Measurements from ENCODE around the gene PDE5A.
"Not testable (repeated sequence)": the region's sequence is repeated elsewhere in the genome, so short reads cannot be mapped to it uniquely, and the experiment has no call there.

PDE5A gene

DNA sequence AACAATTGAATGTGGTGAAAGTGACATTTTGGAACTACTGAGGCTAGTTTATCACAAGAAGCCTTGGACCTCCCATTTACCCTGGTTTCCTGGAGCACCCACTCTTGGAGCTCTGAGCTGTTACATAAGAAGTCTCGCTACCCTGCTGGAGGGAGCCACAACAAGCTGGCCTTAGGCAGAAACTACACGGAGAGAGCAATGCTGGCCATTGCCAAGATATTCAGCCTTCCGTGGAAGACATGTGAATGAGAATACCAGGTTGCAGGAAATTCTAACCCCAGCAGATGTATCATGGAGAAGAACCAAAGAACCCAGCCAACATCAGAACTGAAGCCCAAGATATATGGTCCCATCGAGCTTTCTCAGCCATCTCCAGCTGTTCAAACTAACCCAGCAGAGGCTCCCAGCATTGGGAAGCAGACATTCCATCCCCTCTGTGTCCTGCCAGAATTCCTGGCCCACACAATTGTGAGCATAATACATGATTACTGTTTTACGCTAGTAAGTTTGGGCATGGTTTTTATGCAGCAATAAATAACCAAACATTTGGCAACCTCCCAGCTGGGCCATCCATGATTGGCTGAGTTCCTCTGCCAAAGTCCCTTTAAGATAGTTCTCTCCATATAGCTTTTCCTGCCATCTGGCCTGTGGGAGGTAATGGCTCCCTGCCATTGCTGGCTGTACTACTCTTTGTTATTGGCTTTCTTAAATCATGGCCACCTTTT is 17.9 kb upstream of the PDE5A start:
- no peak overlapping the region for H3K4me3 ChIP-seq (replicated peaks; ENCODE audit: low read depth, low read length)
- DNase-seq (ENCODE audit: low read depth), result peak; percentile 49
- TF ChIP-seq, protein P1, sequence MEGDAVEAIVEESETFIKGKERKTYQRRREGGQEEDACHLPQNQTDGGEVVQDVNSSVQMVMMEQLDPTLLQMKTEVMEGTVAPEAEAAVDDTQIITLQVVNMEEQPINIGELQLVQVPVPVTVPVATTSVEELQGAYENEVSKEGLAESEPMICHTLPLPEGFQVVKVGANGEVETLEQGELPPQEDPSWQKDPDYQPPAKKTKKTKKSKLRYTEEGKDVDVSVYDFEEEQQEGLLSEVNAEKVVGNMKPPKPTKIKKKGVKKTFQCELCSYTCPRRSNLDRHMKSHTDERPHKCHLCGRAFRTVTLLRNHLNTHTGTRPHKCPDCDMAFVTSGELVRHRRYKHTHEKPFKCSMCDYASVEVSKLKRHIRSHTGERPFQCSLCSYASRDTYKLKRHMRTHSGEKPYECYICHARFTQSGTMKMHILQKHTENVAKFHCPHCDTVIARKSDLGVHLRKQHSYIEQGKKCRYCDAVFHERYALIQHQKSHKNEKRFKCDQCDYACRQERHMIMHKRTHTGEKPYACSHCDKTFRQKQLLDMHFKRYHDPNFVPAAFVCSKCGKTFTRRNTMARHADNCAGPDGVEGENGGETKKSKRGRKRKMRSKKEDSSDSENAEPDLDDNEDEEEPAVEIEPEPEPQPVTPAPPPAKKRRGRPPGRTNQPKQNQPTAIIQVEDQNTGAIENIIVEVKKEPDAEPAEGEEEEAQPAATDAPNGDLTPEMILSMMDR (IDR thresholded peaks at IDR 0.05; ENCODE audit: low read length, missing control alignments), result no peak

DNA sequence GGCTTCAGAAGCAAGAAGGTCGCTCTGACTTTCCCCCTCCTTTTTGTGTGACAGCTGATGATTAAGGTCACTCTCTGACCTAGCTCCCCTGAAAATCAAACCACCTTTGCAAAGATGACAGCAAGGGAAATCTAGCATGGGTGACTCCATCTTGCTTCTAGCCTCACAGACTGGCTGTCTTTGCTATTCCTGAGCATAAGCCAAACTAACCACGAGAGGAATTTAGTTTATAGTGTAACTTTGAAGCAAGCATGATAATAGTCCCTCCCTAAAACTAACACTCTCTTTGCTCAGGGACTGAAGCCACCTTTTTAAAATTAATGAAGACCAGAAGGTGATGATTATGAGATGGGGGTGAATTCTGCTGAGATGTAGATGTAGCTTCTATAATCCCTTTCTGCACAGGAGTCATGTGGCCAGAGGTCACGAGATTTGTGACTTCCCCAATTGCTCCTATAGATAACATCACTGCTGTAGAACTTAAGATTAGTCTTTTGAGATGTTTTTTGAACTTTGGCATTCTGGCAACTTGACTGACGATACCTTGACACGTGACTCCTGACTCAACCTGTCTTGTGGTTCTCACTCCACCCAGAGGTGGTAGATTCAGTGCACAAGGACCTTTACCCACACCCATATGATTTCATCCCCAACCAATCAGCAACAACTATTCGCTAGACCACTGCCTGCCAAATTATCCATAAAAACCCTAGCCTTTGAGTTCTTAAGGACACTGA is 14.9 kb upstream of the PDE5A start:
- TF ChIP-seq, protein P1 (IDR thresholded peaks at IDR 0.05; ENCODE audit: low read length, missing control alignments), result no peak
- no peak for DNase-seq (ENCODE audit: low read depth)
- H3K4me3 ChIP-seq (replicated peaks; ENCODE audit: low read depth, low read length), result no peak overlapping the region

DNA sequence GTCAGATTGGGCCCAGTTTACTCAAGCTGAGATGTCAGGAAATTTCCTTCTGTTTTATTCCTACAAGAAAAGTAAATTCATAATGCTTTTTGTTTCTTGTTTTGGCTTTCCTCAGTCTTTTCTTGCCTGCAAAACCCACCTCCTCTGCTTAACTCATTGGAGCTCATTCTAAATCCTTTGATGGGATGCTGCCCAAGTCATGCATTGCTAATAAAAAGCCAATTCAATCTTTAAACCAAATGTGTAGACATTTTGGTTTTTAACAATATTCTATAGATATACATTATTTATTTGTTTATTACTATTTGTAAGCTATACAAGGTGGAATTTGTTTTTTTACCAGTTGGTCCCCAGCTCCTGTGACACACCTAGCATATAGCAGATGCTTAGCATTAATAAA is 13.2 kb upstream of the PDE5A start:
- DNase-seq (ENCODE audit: low read depth), result no peak
- no peak overlapping the region for H3K4me3 ChIP-seq (replicated peaks; ENCODE audit: low read depth, low read length)
- TF ChIP-seq, protein P1 (IDR thresholded peaks at IDR 0.05; ENCODE audit: low read length, missing control alignments), result no peak

DNA sequence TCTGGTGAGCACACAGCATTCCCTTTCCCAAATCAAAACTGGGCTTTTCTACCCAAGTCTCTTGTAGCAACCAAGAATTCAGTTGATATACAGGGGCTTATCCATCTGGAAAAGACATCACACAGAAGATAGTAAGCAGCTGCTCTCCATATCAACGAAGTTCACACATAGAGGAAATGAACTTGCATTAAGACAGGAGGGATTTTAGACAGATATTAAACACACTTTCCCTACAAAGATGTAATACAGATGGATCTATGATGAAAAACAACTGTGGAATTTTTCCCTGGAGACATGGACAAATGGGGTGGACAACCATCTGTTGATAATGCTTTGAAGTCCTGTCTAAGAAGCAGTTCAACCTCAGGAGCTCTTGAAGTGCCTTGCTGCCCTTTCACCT is 9.8 kb upstream of the PDE5A start:
- no peak overlapping the region for H3K4me3 ChIP-seq (replicated peaks; ENCODE audit: low read depth, low read length)
- TF ChIP-seq, protein P1 (IDR thresholded peaks at IDR 0.05; ENCODE audit: low read length, missing control alignments), result no peak
- DNase-seq (ENCODE audit: low read depth), result no peak

DNA sequence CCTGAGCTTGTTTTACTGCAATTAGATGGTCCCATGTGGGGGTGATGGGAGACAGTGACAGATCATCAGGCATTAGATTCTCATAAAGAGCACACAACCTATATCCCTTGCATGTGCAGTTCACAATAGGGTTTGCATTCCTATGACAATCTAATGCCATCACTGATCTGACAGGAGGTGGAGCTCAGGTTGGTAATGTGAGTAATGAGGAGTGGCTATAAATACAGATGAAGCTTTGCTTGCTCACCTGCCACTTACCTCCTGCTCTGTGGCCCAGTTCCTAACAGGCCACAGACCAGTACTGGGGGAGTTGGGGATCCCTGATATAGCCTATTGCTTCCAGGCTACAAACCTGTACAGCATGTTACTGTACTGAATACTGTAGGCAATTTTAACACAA is 8.2 kb upstream of the PDE5A start:
- not testable (repeated sequence) for DNase-seq (ENCODE audit: low read depth); H3K4me3 ChIP-seq (replicated peaks; ENCODE audit: low read depth, low read length)

DNA sequence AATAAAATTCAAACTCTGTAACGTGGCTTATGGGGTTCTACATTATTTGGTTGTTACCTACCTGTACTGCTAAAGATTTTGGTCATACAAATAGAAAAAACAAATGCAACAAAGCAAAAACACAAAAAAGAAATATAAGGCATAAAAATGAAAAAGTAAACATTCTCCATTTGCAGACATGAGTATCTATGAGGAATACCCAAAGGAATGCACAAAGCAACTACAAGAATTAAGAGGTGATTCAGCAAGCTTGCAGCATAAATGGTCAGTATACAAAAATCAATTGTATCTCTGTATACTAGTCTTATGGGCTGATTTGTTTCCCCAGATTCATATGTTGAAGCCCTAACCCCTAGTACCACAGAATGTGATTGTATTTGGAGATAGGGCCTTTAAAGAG is 3.6 kb upstream of the PDE5A start:
- TF ChIP-seq, protein P1 (IDR thresholded peaks at IDR 0.05; ENCODE audit: low read length, missing control alignments), result no peak
- no peak overlapping the region for H3K4me3 ChIP-seq (replicated peaks; ENCODE audit: low read depth, low read length)
- DNase-seq (ENCODE audit: low read depth), result peak; percentile 35

DNA sequence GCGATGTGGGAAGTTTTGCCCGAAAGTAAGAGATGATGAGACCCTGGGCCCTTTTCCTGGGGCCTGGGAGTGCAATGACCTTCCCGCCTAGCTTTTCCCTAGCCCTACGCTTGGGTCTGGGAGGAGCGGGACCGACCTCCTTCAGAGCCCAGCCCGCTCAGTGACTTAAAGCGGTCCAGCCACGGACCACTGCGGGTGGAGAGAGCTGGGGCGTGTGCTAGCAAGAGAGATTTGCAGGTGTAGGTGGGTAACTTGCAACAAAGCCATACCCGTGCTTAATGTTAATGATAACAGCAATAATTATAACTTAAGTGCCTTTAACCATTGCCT is 503 bp upstream of the PDE5A start:
- DNase-seq (ENCODE audit: low read depth), result no peak
- peak overlapping the region; percentile 75 for H3K4me3 ChIP-seq (replicated peaks; ENCODE audit: low read depth, low read length)
- TF ChIP-seq, protein P1 (IDR thresholded peaks at IDR 0.05; ENCODE audit: low read length, missing control alignments), result no peak
